HepG2 (cell line): ENCODE measurements around the gene USB1. TPM values are rescaled to one million over a fixed set of nuclear protein-coding genes. Genes with fewer than 3 reads are reported as not detected.

Experiments used
- ATAC-seq: fragments of 200-7000 bp; cut with Tn5 transposase; 3 replicates; pipeline ENCODE4 v1.9.1; 2020; ENCODE audit warnings: mild to moderate bottlenecking, moderate library complexity
- BruUV-seq: library from RNA; stranded (reverse); fragments of 400-500 nt; replicated peaks from 2 replicates; lab custom pipeline; 2021; lab: Mats Ljungman, UMichigan
- CTCF ChIA-PET: fragments of 300-600 bp; formaldehyde crosslinking; extraction: SDS; loops from one replicate; lab custom pipeline; 2021; ENCODE audit warnings: low total read pairs, inconsistent platforms, low intra/inter-chr PET ratio; lab: Yijun Ruan, JAX
- POLR2A ChIA-PET: fragments of 350-600 bp; sonication (Branson Sonifier 250); formaldehyde crosslinking; loops from one replicate; lab custom pipeline; 2020; ENCODE audit warnings: antibody characterized with exemption, inconsistent platforms; lab: Yijun Ruan, JAX
- DNase-seq: peaks from one replicate; pipeline ENCODE4 v3.0.0-alpha.2; 2015; ENCODE audit warnings: low spot score
- FAIRE-seq: peaks from 3 replicates; lab custom pipeline; 2011; peaks lifted over from hg19 to GRCh38; lab: Jason Lieb, UNC
- H2AFZ ChIP-seq: one replicate; pipeline ENCODE4 v1.6.1; 2011; ENCODE audit warnings: low read length, inconsistent platforms
- H3K27ac ChIP-seq: fragments of 300-600 bp; 3 replicates; pipeline ENCODE4 v1.8.0; 2011; ENCODE audit warnings: mixed run types, mild to moderate bottlenecking, mixed read lengths, low read length, inconsistent platforms; ENCODE audit not compliant: insufficient read depth; ENCODE audit errors: extremely low read length
- H3K27me3 ChIP-seq, 2 experiments: fragments of 200-600 bp in 1 of 2; 2 replicates in 1 of 2; 3 replicates in 1 of 2; pipeline versions ENCODE4 v1.6.0 to v1.8.0; 2011; ENCODE audit warnings: low read length in 2 of 2, mild to moderate bottlenecking in 2 of 2, moderate library complexity in 2 of 2, inconsistent platforms in 1 of 2; ENCODE audit not compliant: insufficient read depth in 2 of 2, control insufficient read depth in 1 of 2
- H3K36me3 ChIP-seq, 2 experiments: fragments of 200-600 bp in 1 of 2; replicated peaks in 1 of 2; 2 replicates in 1 of 2; 3 replicates in 1 of 2; pipeline versions ENCODE4 v1.5.1 to v1.8.0; 2011; ENCODE audit warnings: low read length in 2 of 2, inconsistent platforms in 1 of 2; ENCODE audit not compliant: insufficient read depth in 2 of 2, control insufficient read depth in 1 of 2
- H3K4me1 ChIP-seq: 2 replicates; pipeline ENCODE4 v1.5.1; 2012; ENCODE audit warnings: low read length, inconsistent platforms; ENCODE audit not compliant: insufficient read depth
- H3K4me2 ChIP-seq: 2 replicates; pipeline ENCODE4 v1.6.0; 2011; ENCODE audit warnings: low read depth, low read length, inconsistent platforms
- H3K4me3 ChIP-seq, 3 experiments: fragments of 200-600 bp in 1 of 3; sonication (generic), shearing (Covaris generic) in 1 of 3; replicated peaks in 1 of 3; 2 replicates each; pipeline ENCODE4 v1.5.1; 2011 to 2016; ENCODE audit warnings: low read length in 3 of 3, inconsistent platforms in 2 of 3, low read depth in 2 of 3, mild to moderate bottlenecking in 2 of 3, control low read depth in 1 of 3, mixed read lengths in 1 of 3; ENCODE audit not compliant: insufficient read depth in 1 of 3
- H3K79me2 ChIP-seq: one replicate; pipeline ENCODE4 v1.6.1; 2011; ENCODE audit warnings: low read length, inconsistent platforms; ENCODE audit not compliant: insufficient read depth
- H3K9ac ChIP-seq: 2 replicates; pipeline ENCODE4 v1.6.0; 2011; ENCODE audit warnings: mild to moderate bottlenecking, low read depth, low read length, inconsistent platforms; ENCODE audit not compliant: insufficient read depth
- H3K9me3 ChIP-seq: 2 replicates; pipeline ENCODE4 v1.5.1; 2012; ENCODE audit warnings: mild to moderate bottlenecking, low read length
- H4K20me1 ChIP-seq: 2 replicates; pipeline ENCODE4 v1.6.0; 2011; ENCODE audit warnings: inconsistent platforms, mild to moderate bottlenecking, low read length, moderate library complexity; ENCODE audit not compliant: insufficient read depth
- AGO1 ChIP-seq: fragments of 200-400 bp; formaldehyde crosslinking; IDR thresholded peaks from 2 replicates; pipeline ENCODE4 v1.6.1; 2017; ENCODE audit warnings: mild to moderate bottlenecking, low read depth, low read length, moderate library complexity; ENCODE audit not compliant: poor library complexity, severe bottlenecking
- MED8 ChIP-seq: sonication (generic); formaldehyde crosslinking; IDR thresholded peaks from 2 replicates; pipeline ENCODE4 v1.8.1; 2023; ENCODE audit warnings: mild to moderate bottlenecking, missing genetic modification reagents; ENCODE audit not compliant: insufficient replicate concordance
- PCBP1 ChIP-seq: fragments of 200-400 bp; formaldehyde crosslinking; IDR thresholded peaks from 2 replicates; pipeline ENCODE4 v1.6.1; 2017; ENCODE audit warnings: mild to moderate bottlenecking, low read depth, low read length, borderline replicate concordance
- SRSF4 ChIP-seq: fragments of 200-400 bp; formaldehyde crosslinking; IDR thresholded peaks from one replicate; pipeline ENCODE4 v1.6.1; 2018; ENCODE audit warnings: mild to moderate bottlenecking, low read depth, low read length, moderate library complexity; ENCODE audit not compliant: poor library complexity, severe bottlenecking
- ZBTB14 ChIP-seq: sonication (generic); formaldehyde crosslinking; IDR thresholded peaks from 2 replicates; pipeline ENCODE4 v1.4.0; 2020; ENCODE audit warnings: missing genetic modification reagents
- ZFP37 ChIP-seq: sonication (generic); formaldehyde crosslinking; IDR thresholded peaks from 2 replicates; pipeline ENCODE4 v1.4.0; 2020; ENCODE audit warnings: missing genetic modification reagents, borderline replicate concordance
- ZHX1 ChIP-seq: sonication (generic); formaldehyde crosslinking; IDR thresholded peaks from 2 replicates; pipeline ENCODE4 v1.8.1; 2022; ENCODE audit warnings: low read depth, mild to moderate bottlenecking, missing genetic modification reagents
- ZNF20 ChIP-seq: sonication (generic); formaldehyde crosslinking; IDR thresholded peaks from 2 replicates; pipeline ENCODE4 v1.4.0; 2020; ENCODE audit warnings: mild to moderate bottlenecking, moderate library complexity, missing genetic modification reagents
- ZNF7 ChIP-seq: IDR thresholded peaks from 2 replicates; pipeline ENCODE4 v1.6.1; 2016; ENCODE audit warnings: missing biosample characterization, missing genetic modification reagents
- WGBS: methylation state at CpG from one replicate; pipeline ENCODE4 v1.1.6; 2017; ENCODE audit warnings: low lambda C conversion rate; 5-methylcytosine and 5-hydroxymethylcytosine counted together
- in situ Hi-C: cut with HindIII; loops from 2 replicates; pipeline ENCODE4 v1.10.0; 2017; ENCODE audit warnings: low pct_unique_long_range_greater_than_20kb; ENCODE audit not compliant: extremely low pct_ligation_motif_present
- intact Hi-C: fragments of 100-400 bp; cut with micrococcal nuclease; formaldehyde crosslinking; loops from one replicate; pipeline ENCODE4 v1.10.0; 2022; ENCODE audit not compliant: unreplicated experiment
- polyA plus RNA-seq, 8 experiments: library from polyadenylated mRNA; depleted of rRNA in 3 of 8; stranded (reverse) in 7 of 8; unstranded in 1 of 8; fragments of >200 nt; fragmentation: Illumina TruSeq in 4 of 8; extraction: Trizol in 4 of 8; gene quantifications; 2 replicates each; pipeline versions ENCODE4 v1.2.1 to v1.2.3, GENCODE V29; 2011 to 2016; ENCODE audit warnings: low read depth in 4 of 8, missing spikeins in 1 of 8, mixed read lengths in 1 of 8; ENCODE audit not compliant: insufficient read depth in 1 of 8
- total RNA-seq, 5 experiments: library from RNA; depleted of rRNA; stranded (reverse); fragments of >200 nt; fragmentation: Illumina TruSeq; extraction: Trizol; gene quantifications; 2 replicates each; pipeline ENCODE4 v1.2.3, GENCODE V29; 2016; ENCODE audit warnings: low read depth in 1 of 5

Gene USB1
- total and polyA plus RNA-seq, 2 of the 13 experiments (the other 11 are each of a cell fraction or from before 2014, with no cell fraction given) = 16.7 to 65.4 TPM

- BruUV-seq = no TSS peak
- no peaks in the 10 kb centered on the region; a peak in 1 of 5 replicates for H3K27me3 ChIP-seq
- peaks cover 21% of the 10 kb centered on the region for H3K4me1 ChIP-seq
- no peak for DNase-seq
- CTCF ChIA-PET = no interaction called here
- in situ Hi-C loops = no loop called here
- peaks cover 7% of the 10 kb centered on the region for H3K79me2 ChIP-seq
- H3K4me3 ChIP-seq = no peak overlapping the region
- H2AFZ ChIP-seq = no peak overlapping the region
- no peaks in the 10 kb centered on the region for H3K9me3 ChIP-seq
- intact Hi-C loops = no loop called here
- H4K20me1 ChIP-seq = no peaks in the 10 kb centered on the region
- no peak for FAIRE-seq
- no peak overlapping the region for H3K27ac ChIP-seq
- no peak overlapping the region for H3K4me2 ChIP-seq
- POLR2A ChIA-PET = no interaction called here
- 96% methylated on average over 35 of the region's 35 CpGs for WGBS
- TF ChIP-seq PCBP1 (no peak), ZFP37 (no peak), SRSF4 (no peak), ZNF7 (CRISPR knock-in tag) (no peak), ZNF20 (CRISPR knock-in tag) (no peak), ZBTB14 (CRISPR knock-in tag) (no peak), ZHX1 (CRISPR knock-in tag) (no peak), MED8 (CRISPR knock-in tag) (no peak), AGO1 (no peak)
- ATAC-seq = no peak
- peaks cover 9 to 19% of the 10 kb centered on the region in 2 experiments; a peak in 4 of 5 replicates for H3K36me3 ChIP-seq
- no peak overlapping the region for H3K9ac ChIP-seq
These were observed 4.1 kb upstream of the USB1 start for GRCh38 chr16:57997176-57997527.
